B cell (primary cell): Measurements from ENCODE around the gene NPAS2. TPM values are rescaled to one million over a fixed set of nuclear protein-coding genes. Genes with fewer than 3 reads are reported as not detected.
A peak's percentile ranks its signal among the peaks of the same experiment; 100 is the strongest.

Source experiments
- ATAC-seq: fragments of 200-7000 bp; cut with Tn5 transposase; one replicate; pipeline ENCODE4 v1.10.0; 2021; ENCODE audit warnings: low read depth, mild to moderate bottlenecking, moderate number of reproducible peaks, moderate library complexity
- CTCF ChIA-PET: fragments of 350-600 bp; sonication (Branson Sonifier 250); formaldehyde crosslinking; loops from one replicate; lab custom pipeline; 2021; ENCODE audit warnings: antibody characterized with exemption, inconsistent platforms; lab: Charles Lee
- POLR2A ChIA-PET: fragments of 350-600 bp; sonication (Branson Sonifier 250); formaldehyde crosslinking; loops from one replicate; lab custom pipeline; 2021; ENCODE audit warnings: antibody characterized with exemption; lab: Charles Lee
- DNase-seq: peaks from one replicate; pipeline ENCODE4 v3.0.0; 2013
- H2AFZ ChIP-seq: 2 replicates; pipeline ENCODE4 v1.6.1; 2012; ENCODE audit warnings: mild to moderate bottlenecking, low read depth, low read length; ENCODE audit not compliant: insufficient read depth, poor library complexity, severe bottlenecking
- H3K27ac ChIP-seq, 2 donors: 1 replicate in 1 of 2; 2 replicates in 1 of 2; pipeline ENCODE4 v1.5.1; 2012 to 2013; ENCODE audit warnings: low read length in 2 of 2, mild to moderate bottlenecking in 2 of 2, moderate library complexity in 1 of 2
- H3K27me3 ChIP-seq, 4 experiments: fragments of 200-600 bp in 1 of 4; sonication (generic) in 1 of 4; replicated peaks in 1 of 4; 1 replicate in 2 of 4; 2 replicates in 2 of 4; pipeline versions ENCODE4 v1.6.1 to v1.7.0; 2013 to 2016; ENCODE audit warnings: low read length in 3 of 4, mild to moderate bottlenecking in 2 of 4, mixed read lengths in 1 of 4, moderate library complexity in 1 of 4; ENCODE audit not compliant: insufficient read depth in 4 of 4, control insufficient read depth in 3 of 4; ENCODE audit errors: control extremely low read depth in 1 of 4
- H3K36me3 ChIP-seq, 2 experiments: replicated peaks in 1 of 2; 1 replicate in 1 of 2; 2 replicates in 1 of 2; pipeline versions ENCODE4 v1.6.1 to v1.7.1; 2013; ENCODE audit warnings: low read length in 1 of 2; ENCODE audit not compliant: insufficient read depth in 2 of 2, control insufficient read depth in 1 of 2; ENCODE audit errors: control extremely low read depth in 1 of 2, extremely low read depth in 1 of 2
- H3K4me1 ChIP-seq, 2 donors: fragments of 200-600 bp in 1 of 2; sonication (generic) in 1 of 2; 1 replicate in 1 of 2; 2 replicates in 1 of 2; pipeline versions ENCODE4 v1.5.1 to v1.6.1; 2013 to 2017; ENCODE audit warnings: low read length in 2 of 2; ENCODE audit not compliant: control insufficient read depth in 2 of 2, insufficient read depth in 2 of 2
- H3K4me2 ChIP-seq: replicated peaks from 2 replicates; pipeline ENCODE3; 2012; ENCODE audit warnings: mild to moderate bottlenecking, low read depth, low read length; ENCODE audit not compliant: poor library complexity, severe bottlenecking
- H3K4me3 ChIP-seq, 5 experiments: fragments of 200-600 bp in 1 of 5; sonication (generic) in 1 of 5; 1 replicate in 3 of 5; 2 replicates in 2 of 5; pipeline versions ENCODE4 v1.5.1 to v1.7.0; 2011 to 2016; ENCODE audit warnings: low read length in 4 of 5, mild to moderate bottlenecking in 4 of 5, low read depth in 2 of 5, control low read depth in 1 of 5, moderate library complexity in 1 of 5; ENCODE audit not compliant: insufficient read depth in 1 of 5; ENCODE audit errors: control extremely low read depth in 1 of 5, extremely low read depth in 1 of 5
- H3K79me2 ChIP-seq: fragments of 200-600 bp; sonication (generic); one replicate; pipeline ENCODE4 v1.6.0; 2016; ENCODE audit warnings: low read length; ENCODE audit not compliant: control insufficient read depth, insufficient read depth
- H3K9ac ChIP-seq: fragments of 200-600 bp; sonication (generic); 2 replicates; pipeline ENCODE4 v1.6.1; 2017; ENCODE audit warnings: mild to moderate bottlenecking, low read length, moderate library complexity
- H3K9me3 ChIP-seq, 3 donors: one replicate each; pipeline versions ENCODE4 v1.6.1 to v1.7.1; 2013; ENCODE audit warnings: low read length in 2 of 3; ENCODE audit not compliant: control insufficient read depth in 2 of 3, insufficient read depth in 1 of 3; ENCODE audit errors: control extremely low read depth in 1 of 3
- H4K20me1 ChIP-seq: 2 replicates; pipeline ENCODE4 v1.6.0; 2012; ENCODE audit warnings: mild to moderate bottlenecking, low read length; ENCODE audit not compliant: insufficient read depth, control insufficient read depth, poor library complexity, severe bottlenecking
- H3K27ac Mint-ChIP-seq: one replicate; pipeline ENCODE4 v1.8.0; 2021; ENCODE audit warnings: mixed read lengths
- H3K27me3 Mint-ChIP-seq: one replicate; pipeline ENCODE4 v1.8.0; 2021; ENCODE audit warnings: mixed read lengths
- H3K4me1 Mint-ChIP-seq: one replicate; pipeline ENCODE4 v1.8.0; 2021; ENCODE audit warnings: mixed read lengths
- H3K4me3 Mint-ChIP-seq: one replicate; pipeline ENCODE4 v1.8.0; 2021; ENCODE audit warnings: mixed read lengths
- H3K9me3 Mint-ChIP-seq: one replicate; pipeline ENCODE4 v1.8.0; 2022; ENCODE audit warnings: mixed read lengths; ENCODE audit not compliant: insufficient read depth
- CTCF ChIP-seq: fragments of 200-600 bp; IDR thresholded peaks from one replicate; pipeline ENCODE4 v1.8.0; 2022; ENCODE audit warnings: antibody characterized with exemption, mild to moderate bottlenecking
- EZH2 ChIP-seq: IDR thresholded peaks from 2 replicates; pipeline ENCODE4 v1.6.1; 2012; ENCODE audit warnings: borderline replicate concordance, low read depth, mild to moderate bottlenecking, moderate library complexity, low read length; ENCODE audit not compliant: insufficient read depth, poor library complexity, severe bottlenecking
- WGBS: methylation state at CpG from one replicate; pipeline ENCODE4 v1.1.5; 2013; ENCODE audit warnings: missing lambda C conversion rate; ENCODE audit not compliant: insufficient coverage; 5-methylcytosine and 5-hydroxymethylcytosine counted together
- intact Hi-C: fragments of 100-400 bp; cut with micrococcal nuclease; formaldehyde crosslinking; loops from one replicate; pipeline ENCODE4 v1.10.0; 2022
- polyA plus RNA-seq: library from polyadenylated mRNA; depleted of rRNA; stranded (reverse); fragments of >200 nt; gene quantifications from 2 replicates; pipeline ENCODE4 v1.2.3, GENCODE V29; 2012
- total RNA-seq, 2 donors: library from RNA; stranded (reverse); fragments of 120-200 nt in 1 of 2; gene quantifications; 1 replicate in 1 of 2; 2 replicates in 1 of 2; pipeline versions ENCODE4 v1.2.3 to v1.2.4, GENCODE V29; 2013 to 2022

NPAS2 gene
- total and polyA plus RNA-seq, 2 donors (not counting 1 experiment from before 2014, with no cell fraction given): not detected

DNA sequence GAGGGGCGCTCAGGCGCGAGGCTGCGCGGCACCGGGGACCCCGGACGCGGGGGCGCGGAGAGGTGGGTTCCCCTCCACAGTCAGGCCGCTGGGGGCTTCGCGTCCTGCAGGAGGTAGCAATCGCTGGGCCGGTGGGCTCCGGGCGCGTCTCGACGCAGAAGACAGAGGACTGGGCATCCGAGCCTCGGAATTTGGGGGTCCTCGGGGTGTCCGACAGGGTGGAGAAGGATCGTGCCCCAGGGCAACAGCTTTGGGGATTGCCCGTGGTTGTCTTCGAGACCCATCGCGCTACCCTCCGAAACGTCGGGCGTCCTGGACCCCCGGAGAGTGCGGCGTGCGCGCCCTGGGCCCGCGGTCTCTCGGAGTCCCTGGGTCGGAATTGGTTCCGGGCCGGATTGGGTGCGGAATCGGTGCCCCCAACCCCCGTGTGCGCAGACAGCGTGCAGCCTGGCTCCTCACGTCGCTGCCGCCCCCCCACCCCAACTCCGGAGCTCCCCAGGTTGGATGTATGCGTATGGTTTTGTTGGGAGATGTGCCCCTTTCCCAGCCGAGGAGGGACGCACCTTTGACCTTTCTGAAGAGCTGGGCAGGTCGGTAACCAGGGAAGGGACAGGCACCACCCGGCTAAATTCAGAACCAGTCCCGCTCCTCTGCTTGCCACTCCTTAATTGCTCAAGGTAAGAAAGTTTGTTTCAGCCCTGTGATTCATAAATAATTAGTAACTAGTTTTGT, 750 bp downstream of the NPAS2 start:
- no peak overlapping the region for H3K27ac ChIP-seq
- TF ChIP-seq EZH2 (no peak), CTCF (no peak)
- H3K9ac ChIP-seq: no peak overlapping the region
- H2AFZ ChIP-seq: no peak overlapping the region
- ATAC-seq (no peak), DNase-seq (no peak)
- peaks cover 0 to 31% (median 19%) of the 10 kb centered on the region in 4 experiments for H3K27me3 ChIP-seq
- ChIA-PET CTCF (no interaction called here), POLR2A (no interaction called here)
- Mint-ChIP-seq H3K27me3 (peaks cover 53% of the 10 kb centered on the region), H3K4me1 (peaks cover 5% of the 10 kb centered on the region), H3K27ac (no peak overlapping the region), H3K9me3 (no peaks in the 10 kb centered on the region), H3K4me3 (no peak overlapping the region)
- peak overlapping the region; percentile 15 for H3K4me2 ChIP-seq
- no peaks in the 10 kb centered on the region for H3K36me3 ChIP-seq
- intact Hi-C loops: no loop called here
- H3K4me3 ChIP-seq: no peak overlapping the region
- no peaks in the 10 kb centered on the region for H3K9me3 ChIP-seq
- WGBS: 8% methylated on average over 54 of the region's 60 CpGs
- peaks cover 0 to 3% of the 10 kb centered on the region in 2 donors for H3K4me1 ChIP-seq
- H4K20me1 ChIP-seq: no peaks in the 10 kb centered on the region
- H3K79me2 ChIP-seq: no peaks in the 10 kb centered on the region

GRCh38 chr2:100821255-100821910, 1.4 kb downstream of the NPAS2 start:
- H3K4me2 ChIP-seq: no peak overlapping the region
- no peaks in the 10 kb centered on the region for H4K20me1 ChIP-seq
- H3K27ac ChIP-seq: no peak overlapping the region
- CTCF ChIA-PET: no interaction called here
- Mint-ChIP-seq H3K27me3 (peaks cover 48% of the 10 kb centered on the region), H3K9me3 (no peaks in the 10 kb centered on the region), H3K27ac (no peak overlapping the region), H3K4me3 (no peak overlapping the region), H3K4me1 (peaks cover 5% of the 10 kb centered on the region)
- no peak overlapping the region for H3K4me3 ChIP-seq
- H3K36me3 ChIP-seq: no peaks in the 10 kb centered on the region
- peaks cover 0 to 3% of the 10 kb centered on the region in 2 donors for H3K4me1 ChIP-seq
- no peak overlapping the region for H3K9ac ChIP-seq
- no peaks in the 10 kb centered on the region for H3K9me3 ChIP-seq
- ATAC-seq (no peak), DNase-seq (no peak)
- H2AFZ ChIP-seq: no peak overlapping the region
- POLR2A ChIA-PET: no interaction called here
- TF ChIP-seq CTCF (no peak), EZH2 (no peak)
- intact Hi-C loops: no loop called here
- 59% methylated on average over 3 of the region's 14 CpGs for WGBS
- H3K27me3 ChIP-seq: peaks cover 0 to 27% (median 19%) of the 10 kb centered on the region in 4 experiments
- H3K79me2 ChIP-seq: no peaks in the 10 kb centered on the region
